ENCODE data around the gene TMEM62. TPM values are rescaled to one million over a fixed set of nuclear protein-coding genes. Genes with fewer than 3 reads are reported as not detected.
A peak's percentile ranks its signal among the peaks of the same experiment; 100 is the strongest.

Gene TMEM62
- polyA plus RNA-seq, 1 experiment = 4.2 TPM

DNA sequence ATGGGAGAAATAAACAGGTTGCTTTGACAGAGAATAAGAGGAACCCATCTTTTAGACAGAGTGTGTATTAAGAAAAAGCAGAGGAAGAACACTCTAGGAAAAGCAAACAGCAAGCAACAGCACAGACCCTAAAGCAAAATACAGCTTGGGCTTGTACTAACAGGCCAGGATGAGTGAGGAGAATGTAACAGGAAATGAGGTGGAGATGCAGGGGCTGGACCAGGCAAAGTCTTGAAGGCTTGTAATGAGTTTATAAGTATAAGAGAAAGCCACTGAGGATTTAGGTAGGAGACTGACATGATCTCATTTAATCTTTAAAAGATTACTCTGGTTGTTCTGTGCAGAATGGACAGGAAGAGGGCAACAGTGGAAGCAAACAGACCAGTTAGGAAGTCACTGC lies 32.4 kb upstream of the TMEM62 start:
- POLR2A ChIA-PET = no interaction called here
- no peak overlapping the region for H3K4me3 ChIP-seq (ENCODE audit: low read depth, low read length)
- H3K36me3 ChIP-seq (ENCODE audit: control insufficient read depth, insufficient read depth, low read length) = peaks cover 1% of the 10 kb centered on the region; the same call in 1 of the 2 replicates
- H3K27me3 ChIP-seq (ENCODE audit: control insufficient read depth, insufficient read depth, low read length) = no peaks in the 10 kb centered on the region
- CTCF ChIA-PET = interaction anchor here (0.7 kb wide), 1 partner anchor 185 kb away, joined by 3 read pairs; no protein-coding TSS in a partner anchor
- TF ChIP-seq, protein P1, sequence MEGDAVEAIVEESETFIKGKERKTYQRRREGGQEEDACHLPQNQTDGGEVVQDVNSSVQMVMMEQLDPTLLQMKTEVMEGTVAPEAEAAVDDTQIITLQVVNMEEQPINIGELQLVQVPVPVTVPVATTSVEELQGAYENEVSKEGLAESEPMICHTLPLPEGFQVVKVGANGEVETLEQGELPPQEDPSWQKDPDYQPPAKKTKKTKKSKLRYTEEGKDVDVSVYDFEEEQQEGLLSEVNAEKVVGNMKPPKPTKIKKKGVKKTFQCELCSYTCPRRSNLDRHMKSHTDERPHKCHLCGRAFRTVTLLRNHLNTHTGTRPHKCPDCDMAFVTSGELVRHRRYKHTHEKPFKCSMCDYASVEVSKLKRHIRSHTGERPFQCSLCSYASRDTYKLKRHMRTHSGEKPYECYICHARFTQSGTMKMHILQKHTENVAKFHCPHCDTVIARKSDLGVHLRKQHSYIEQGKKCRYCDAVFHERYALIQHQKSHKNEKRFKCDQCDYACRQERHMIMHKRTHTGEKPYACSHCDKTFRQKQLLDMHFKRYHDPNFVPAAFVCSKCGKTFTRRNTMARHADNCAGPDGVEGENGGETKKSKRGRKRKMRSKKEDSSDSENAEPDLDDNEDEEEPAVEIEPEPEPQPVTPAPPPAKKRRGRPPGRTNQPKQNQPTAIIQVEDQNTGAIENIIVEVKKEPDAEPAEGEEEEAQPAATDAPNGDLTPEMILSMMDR (IDR thresholded peaks at IDR 0.05; ENCODE audit: insufficient read depth, low read depth, low read length) = no peak
- no peak for DNase-seq (ENCODE audit: low read depth)

DNA sequence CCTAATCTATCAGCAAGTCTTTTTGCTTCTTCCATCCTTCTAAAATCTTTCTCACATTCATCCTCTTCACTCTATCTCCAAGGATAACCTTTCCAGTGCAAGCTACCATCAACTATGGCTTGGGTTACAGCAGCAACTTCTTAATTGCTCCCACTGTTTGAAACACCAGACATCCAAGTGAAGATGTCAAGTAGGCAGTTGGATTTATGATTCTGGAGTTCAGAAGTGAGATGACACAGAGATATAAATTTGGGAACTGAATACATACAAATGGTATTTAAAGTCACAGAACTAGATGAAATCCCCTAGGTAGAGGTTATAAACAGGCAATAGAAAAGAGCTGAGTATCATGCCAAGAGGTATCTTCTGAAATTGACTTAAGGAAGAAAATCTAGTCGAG lies 31.2 kb upstream of the TMEM62 start:
- POLR2A ChIA-PET = no interaction called here
- DNase-seq (ENCODE audit: low read depth) = no peak
- Histone ChIP-seq H3K36me3 (ENCODE audit: control insufficient read depth, insufficient read depth, low read length) (peaks cover 1% of the 10 kb centered on the region; the same call in 1 of the 2 replicates), H3K4me3 (ENCODE audit: low read depth, low read length) (no peak overlapping the region), H3K27me3 (ENCODE audit: control insufficient read depth, insufficient read depth, low read length) (no peaks in the 10 kb centered on the region)
- TF ChIP-seq, protein P1 (IDR thresholded peaks at IDR 0.05; ENCODE audit: insufficient read depth, low read depth, low read length) = no peak
- CTCF ChIA-PET = no interaction called here

DNA sequence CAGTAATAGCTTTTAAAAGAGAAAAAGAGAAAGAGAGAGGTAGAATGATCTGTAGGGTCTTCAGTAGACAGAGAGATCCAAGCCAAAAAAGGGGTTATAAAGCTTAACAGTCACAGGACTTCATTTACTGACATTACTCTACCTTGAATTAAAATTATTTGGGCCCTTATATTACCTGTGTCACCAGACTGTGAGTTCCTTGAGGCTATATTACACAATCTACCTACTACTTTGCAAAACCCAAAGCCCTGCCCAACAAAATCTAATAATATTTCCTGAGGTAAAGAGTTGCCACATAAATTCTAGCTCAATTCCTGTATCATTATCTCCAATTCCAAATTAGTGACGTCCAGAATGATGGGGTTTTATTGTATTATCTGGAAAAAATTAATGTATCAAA lies 29.5 kb upstream of the TMEM62 start:
- ChIA-PET CTCF (interaction anchor here (1.0 to 2.0 kb wide), 3 partner anchors 12 to 110 kb away, joined by 3 to 8 read pairs (median 4); no protein-coding TSS in a partner anchor), POLR2A (no interaction called here)
- Histone ChIP-seq H3K4me3 (ENCODE audit: low read depth, low read length) (no peak overlapping the region), H3K27me3 (ENCODE audit: control insufficient read depth, insufficient read depth, low read length) (no peaks in the 10 kb centered on the region), H3K36me3 (ENCODE audit: control insufficient read depth, insufficient read depth, low read length) (peaks cover 1% of the 10 kb centered on the region; the same call in 1 of the 2 replicates)
- DNase-seq (ENCODE audit: low read depth) = no peak
- TF ChIP-seq, protein P1 (IDR thresholded peaks at IDR 0.05; ENCODE audit: insufficient read depth, low read depth, low read length) = no peak

DNA sequence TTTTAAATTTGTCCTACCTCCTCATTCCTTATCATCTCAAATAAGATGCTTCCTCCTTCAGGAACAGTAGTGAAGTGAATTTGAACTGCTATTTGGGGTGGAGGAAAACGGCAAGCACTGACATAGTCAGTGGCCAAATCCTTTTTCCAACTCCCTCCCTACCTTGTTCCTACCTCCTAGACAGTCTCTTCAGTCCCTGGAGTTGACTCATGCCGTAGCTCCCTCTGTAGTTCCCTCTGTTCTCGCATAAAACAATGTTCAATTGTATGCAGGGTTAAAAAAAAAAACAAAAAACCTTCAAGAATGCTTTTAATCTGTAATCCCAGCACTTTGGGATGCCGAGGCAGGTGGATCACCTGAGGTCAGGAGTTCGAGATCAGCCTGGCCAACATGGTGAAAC lies 29.0 kb upstream of the TMEM62 start:
- Histone ChIP-seq H3K27me3 (ENCODE audit: control insufficient read depth, insufficient read depth, low read length) (no peaks in the 10 kb centered on the region), H3K36me3 (ENCODE audit: control insufficient read depth, insufficient read depth, low read length) (peaks cover 1% of the 10 kb centered on the region; the same call in 1 of the 2 replicates), H3K4me3 (ENCODE audit: low read depth, low read length) (no peak overlapping the region)
- DNase-seq (ENCODE audit: low read depth) = no peak
- CTCF ChIA-PET = interaction anchor here (1.8 to 2.0 kb wide), 2 partner anchors 13 to 20 kb away, joined by 4 to 8 read pairs; no protein-coding TSS in a partner anchor
- TF ChIP-seq, protein P1 (IDR thresholded peaks at IDR 0.05; ENCODE audit: insufficient read depth, low read depth, low read length) = no peak
- POLR2A ChIA-PET = no interaction called here

DNA sequence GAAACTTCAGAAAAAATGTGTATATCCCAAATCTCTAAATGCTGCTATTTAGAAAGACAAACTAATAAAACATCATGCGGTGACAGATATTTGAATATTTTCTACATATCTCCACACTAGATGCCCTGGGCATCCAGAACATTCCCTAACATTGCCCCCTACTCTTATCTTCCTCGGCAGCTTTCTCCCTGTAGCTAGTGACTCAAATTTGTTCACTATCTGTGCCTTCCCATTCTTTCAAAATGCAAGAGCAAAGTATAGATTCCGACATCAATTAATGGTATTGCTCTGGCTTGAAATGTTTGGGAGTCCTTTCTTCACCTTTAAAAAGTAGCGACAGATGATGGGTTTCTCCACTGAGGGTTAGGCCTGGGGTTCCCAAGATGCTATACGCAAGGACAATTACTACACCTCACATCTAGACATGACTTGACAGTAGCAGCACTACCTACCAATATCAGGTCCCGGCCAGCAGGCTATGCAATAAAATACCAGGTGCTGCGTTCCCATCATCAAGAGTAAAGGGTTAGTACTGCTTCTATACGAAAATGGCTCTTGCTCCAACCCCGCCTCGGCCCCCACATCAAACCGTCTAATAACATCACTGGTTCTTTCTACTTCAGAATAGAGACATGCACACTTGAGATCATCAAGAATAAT lies 28.2 kb upstream of the TMEM62 start:
- no peak for DNase-seq (ENCODE audit: low read depth)
- POLR2A ChIA-PET = no interaction called here
- peak overlapping the region; percentile 84 for H3K4me3 ChIP-seq (ENCODE audit: low read depth, low read length)
- no peaks in the 10 kb centered on the region for H3K27me3 ChIP-seq (ENCODE audit: control insufficient read depth, insufficient read depth, low read length)
- TF ChIP-seq, protein P1 (IDR thresholded peaks at IDR 0.05; ENCODE audit: insufficient read depth, low read depth, low read length) = no peak
- CTCF ChIA-PET = interaction anchor here (1.8 kb wide), 1 partner anchor 21 kb away, joined by 4 read pairs; no protein-coding TSS in a partner anchor
- peaks cover 1% of the 10 kb centered on the region; the same call in 1 of the 2 replicates for H3K36me3 ChIP-seq (ENCODE audit: control insufficient read depth, insufficient read depth, low read length)
